NCI-H446 treated with DMSO at 0.1 percent for 48 hours (cell line): ENCODE data around the gene OPA1.
"Not testable (repeated sequence)": the region's sequence is repeated elsewhere in the genome, so short reads cannot be mapped to it uniquely, and the experiment has no call there.

Source experiments
- DNase-seq: peaks from one replicate; lab custom pipeline; 2025; lab: John Stamatoyannopoulos, UW

OPA1 gene

GRCh38 chr3:193590088-193590856 is 2.7 kb upstream of the OPA1 start:
- DNase-seq, result no peak

- peak; percentile 4 for DNase-seq
Measured at GRCh38 chr3:193593668-193594030, 641 bp downstream of the OPA1 start.

DNA sequence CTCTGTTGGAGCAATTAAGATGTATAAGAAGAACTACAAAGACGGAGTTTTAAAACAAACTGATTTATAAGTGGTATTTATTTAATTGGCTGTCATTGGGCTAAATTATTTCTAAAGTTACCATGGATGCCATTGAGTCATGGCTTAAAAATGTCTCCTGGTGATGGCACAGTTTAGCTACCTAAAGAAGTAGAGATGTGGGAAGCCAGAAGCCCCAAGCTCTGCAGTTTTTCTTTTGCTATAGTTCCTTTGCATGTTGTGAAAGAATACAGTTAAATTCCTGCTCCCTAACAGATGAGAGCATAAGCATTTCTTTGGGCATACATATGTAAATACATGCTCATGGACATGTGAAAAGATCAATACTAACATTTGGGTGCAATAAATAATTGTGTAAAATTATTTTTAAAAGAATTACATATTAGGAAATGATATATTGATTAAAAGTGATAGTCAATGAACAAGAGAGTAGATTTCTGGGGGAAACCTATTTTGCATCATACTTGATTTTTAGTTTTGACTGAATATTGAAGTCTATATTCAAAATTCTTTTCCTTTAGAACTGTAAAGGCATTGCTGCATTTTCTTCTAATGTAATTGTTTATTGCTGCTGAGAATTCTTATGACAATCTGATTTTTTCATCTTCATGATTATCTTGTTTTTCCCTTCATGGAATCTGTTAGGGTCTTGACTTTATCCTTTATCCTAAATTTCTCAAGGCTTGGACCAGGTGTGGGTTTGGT is 2.1 kb downstream of the OPA1 start:
- no peak for DNase-seq

DNA sequence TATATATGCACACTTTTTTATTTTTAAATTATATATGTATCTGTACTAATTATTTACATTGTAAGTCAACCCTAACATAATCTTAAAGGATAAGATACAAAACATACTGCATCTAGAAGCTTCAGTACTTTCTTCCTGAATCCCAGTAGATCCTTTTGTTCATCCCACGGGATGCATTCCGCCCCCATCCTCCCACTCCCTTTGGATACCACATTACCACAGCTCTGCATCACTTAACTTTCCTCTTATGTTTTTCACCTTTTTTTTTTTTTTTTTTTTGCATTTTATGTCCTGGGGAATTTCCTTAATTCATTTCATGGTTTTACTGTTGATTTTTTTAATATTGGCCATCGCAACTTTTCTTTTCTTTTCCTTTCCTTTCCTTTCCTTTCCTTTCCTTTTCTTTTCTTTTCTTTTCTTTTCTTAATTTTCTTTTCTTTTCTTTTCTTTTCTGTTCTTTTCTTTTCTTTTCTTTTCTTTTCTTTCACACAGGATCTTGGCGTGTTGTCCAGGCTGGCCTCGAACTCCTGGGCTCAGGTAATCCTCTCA is 3.0 kb downstream of the OPA1 start:
- DNase-seq, result no peak

GRCh38 chr3:193598202-193598601 is 5.2 kb downstream of the OPA1 start:
- no peak for DNase-seq

DNA sequence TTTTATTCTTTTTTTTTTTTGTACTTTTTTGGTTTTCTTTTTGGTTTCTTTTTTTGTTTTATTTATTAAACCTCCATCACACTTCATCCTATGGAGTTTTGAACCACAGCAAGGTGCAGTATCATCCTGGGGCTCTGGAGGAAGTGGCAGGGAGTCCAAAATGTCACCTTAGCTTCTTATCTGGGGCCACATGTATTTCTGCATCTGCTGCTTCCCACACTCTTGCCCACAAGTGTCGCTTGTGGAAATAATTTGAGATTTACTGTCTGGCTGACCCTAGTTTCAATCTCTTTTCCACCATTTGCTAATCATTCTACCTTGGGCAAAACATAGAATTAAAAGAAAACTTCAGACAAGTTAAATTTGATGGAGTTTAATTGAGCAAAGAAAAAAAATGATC is 6.4 kb downstream of the OPA1 start:
- DNase-seq, result no peak

GRCh38 chr3:193605876-193606275 is 12.9 kb downstream of the OPA1 start:
- no peak for DNase-seq

GRCh38 chr3:193606892-193607291 is 13.9 kb downstream of the OPA1 start:
- DNase-seq, result not testable (repeated sequence)

GRCh38 chr3:193610516-193610915 is 17.5 kb downstream of the OPA1 start:
- not testable (repeated sequence) for DNase-seq

DNA sequence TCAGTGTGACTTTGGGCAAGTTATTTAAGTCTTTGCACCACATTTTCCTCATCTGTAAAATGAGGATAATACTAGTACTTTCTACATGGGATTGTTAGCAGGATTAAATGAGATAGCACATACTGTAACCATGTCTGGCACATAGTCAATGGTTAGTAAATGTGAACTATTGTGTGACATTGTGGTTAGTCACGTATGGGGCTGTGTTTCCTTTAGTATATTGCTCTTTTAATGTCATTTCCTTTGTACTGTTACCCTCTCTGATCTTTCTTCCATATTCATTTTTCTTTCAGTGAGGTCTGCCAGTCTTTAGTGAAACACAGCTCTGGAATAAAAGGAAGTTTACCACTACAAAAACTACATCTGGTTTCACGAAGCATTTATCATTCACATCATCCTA is 21.4 kb downstream of the OPA1 start:
- no peak for DNase-seq

DNA sequence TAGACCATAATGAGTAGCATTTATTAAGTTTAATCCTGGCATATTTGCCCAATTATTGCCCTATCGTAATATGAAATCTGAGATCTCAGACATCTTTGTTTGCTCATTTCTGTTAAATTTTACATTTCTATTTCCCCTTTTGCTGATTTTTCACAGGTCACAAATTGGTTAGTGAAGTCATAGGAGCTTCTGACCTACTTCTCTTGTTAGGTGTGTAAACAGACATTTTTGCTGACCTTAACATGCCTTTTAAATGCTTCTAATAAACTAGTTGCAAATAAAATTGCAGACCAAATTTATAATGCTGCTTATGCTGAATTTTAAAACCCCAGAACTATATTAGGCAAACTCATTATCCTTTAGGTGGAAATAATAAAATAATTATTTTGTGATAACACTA is 24.6 kb downstream of the OPA1 start:
- DNase-seq, result no peak

DNA sequence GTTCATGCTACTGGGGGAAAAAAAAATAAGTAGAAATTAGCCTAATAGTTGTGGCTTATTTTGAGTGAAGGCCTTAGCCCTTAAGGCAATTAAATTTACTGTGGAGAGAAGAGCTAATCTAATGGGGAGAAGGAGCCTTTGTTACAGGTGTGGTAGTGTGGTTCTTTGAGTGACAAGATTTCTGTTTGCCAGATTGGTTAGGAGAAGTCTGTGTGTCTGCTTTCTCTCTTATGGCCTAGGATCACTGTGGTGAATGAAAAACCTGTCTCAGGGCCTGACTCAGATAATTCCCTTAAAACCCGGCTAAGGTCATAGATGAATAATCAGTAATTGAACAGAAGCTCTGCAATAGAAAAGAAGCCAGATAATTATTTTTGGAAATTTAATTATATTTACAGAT is 27.0 kb downstream of the OPA1 start:
- no peak for DNase-seq

DNA sequence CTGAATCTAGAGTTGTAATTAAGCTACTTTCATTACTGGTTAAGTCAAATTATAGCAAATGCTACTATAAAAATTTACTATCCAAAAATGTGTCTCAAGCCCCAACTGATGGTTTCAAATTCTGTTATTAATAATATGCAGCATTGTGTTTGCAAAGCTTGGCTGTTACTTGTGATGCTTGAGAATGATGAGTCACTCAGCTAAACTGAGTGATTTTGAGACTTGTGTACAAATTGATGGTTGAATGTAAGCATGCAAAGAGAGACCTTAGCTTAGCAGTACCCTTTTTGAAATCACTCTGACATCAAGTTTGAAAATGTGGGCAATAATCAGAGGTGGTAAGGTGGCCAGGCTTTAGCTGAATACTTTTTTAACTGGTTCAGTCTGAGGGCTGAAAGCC is 27.6 kb downstream of the OPA1 start:
- no peak for DNase-seq

- DNase-seq, result no peak
Measured at GRCh38 chr3:193621127-193621526, 28.1 kb downstream of the OPA1 start.

- no peak for DNase-seq
Measured at GRCh38 chr3:193630005-193630404, 37.0 kb downstream of the OPA1 start.

- DNase-seq, result no peak
Measured at GRCh38 chr3:193637831-193638230, 44.8 kb downstream of the OPA1 start.

GRCh38 chr3:193638833-193639232 is 45.8 kb downstream of the OPA1 start:
- no peak for DNase-seq

- DNase-seq, result no peak
Measured at GRCh38 chr3:193640165-193640715, 47.2 kb downstream of the OPA1 start.

GRCh38 chr3:193640728-193641439 is 47.9 kb downstream of the OPA1 start:
- DNase-seq, result no peak

- no peak for DNase-seq
Measured at GRCh38 chr3:193641440-193641775, 48.4 kb downstream of the OPA1 start.

GRCh38 chr3:193645806-193646205 is 52.8 kb downstream of the OPA1 start:
- no peak for DNase-seq

DNA sequence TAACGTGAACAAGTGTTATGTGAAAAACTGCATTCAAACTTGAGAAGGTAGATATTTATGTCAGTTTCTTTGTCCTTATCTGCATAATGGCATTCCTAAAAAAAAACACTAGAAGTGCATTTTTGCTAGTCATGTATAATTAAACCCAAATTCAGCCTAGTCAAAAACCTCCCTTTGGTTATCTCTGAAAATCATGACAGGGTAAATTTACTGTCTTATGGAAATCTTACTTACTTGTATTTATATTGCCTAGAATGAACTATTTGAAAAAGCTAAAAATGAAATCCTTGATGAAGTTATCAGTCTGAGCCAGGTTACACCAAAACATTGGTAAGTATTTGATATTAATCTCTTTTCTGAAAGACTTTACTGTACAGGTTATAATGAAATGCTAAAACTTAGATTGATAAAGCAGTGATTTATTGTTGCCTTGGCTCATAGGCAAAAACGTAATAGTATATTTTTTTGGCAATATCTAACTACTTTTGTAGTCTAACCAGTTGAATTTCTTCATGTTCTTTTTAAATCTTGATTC is 55.6 kb downstream of the OPA1 start:
- DNase-seq, result no peak
